Stimulated activated CD4-positive, alpha-beta T cell treated with anti-CD3 and anti-CD28 coated beads, TNF-alpha, amount 100 ng/mL, for 4 hours (primary cell): ENCODE data around the gene FDXR.

Source experiments
- DNase-seq, 3 experiments: peaks; one replicate each; pipeline ENCODE4 v3.0.0-alpha.2; 2020; ENCODE audit warnings: low read depth in 3 of 3

Gene FDXR

GRCh38 chr17:74836691-74837467 is 35.9 kb downstream of the FDXR start:
- DNase-seq: no peak

GRCh38 chr17:74836191-74836590 is 36.6 kb downstream of the FDXR start:
- no peak for DNase-seq

GRCh38 chr17:74833501-74834377 is 39.1 kb downstream of the FDXR start:
- DNase-seq: no peak

- no peak for DNase-seq
These were observed 40.4 kb downstream of the FDXR start for GRCh38 chr17:74832421-74832820.

GRCh38 chr17:74831444-74832146 is 41.2 kb downstream of the FDXR start:
- DNase-seq: no peak

GRCh38 chr17:74830861-74831260 is 41.9 kb downstream of the FDXR start:
- DNase-seq: no peak

GRCh38 chr17:74827800-74828199 is 45.0 kb downstream of the FDXR start:
- DNase-seq: no peak

GRCh38 chr17:74825952-74826719 is 46.7 kb downstream of the FDXR start:
- DNase-seq: no peak

GRCh38 chr17:74824961-74825627 is 47.7 kb downstream of the FDXR start:
- DNase-seq: no peak

GRCh38 chr17:74822939-74823367 is 49.8 kb downstream of the FDXR start:
- no peak for DNase-seq

- no peak for DNase-seq
These were observed 50.4 kb downstream of the FDXR start for GRCh38 chr17:74822335-74822938.

GRCh38 chr17:74821655-74822334 is 51.0 kb downstream of the FDXR start:
- DNase-seq: no peak

- no peak for DNase-seq
These were observed 52.9 kb downstream of the FDXR start for GRCh38 chr17:74819801-74820436.

GRCh38 chr17:74818291-74818938 is 54.4 kb downstream of the FDXR start:
- DNase-seq: no peak

GRCh38 chr17:74816905-74817620 is 55.7 kb downstream of the FDXR start:
- no peak for DNase-seq

GRCh38 chr17:74815550-74816370 is 57.0 kb downstream of the FDXR start:
- DNase-seq: no peak

- no peak for DNase-seq
These were observed 57.7 kb downstream of the FDXR start for GRCh38 chr17:74815067-74815466.
